ENCODE measurements around the gene ADAM8.
"Not testable (repeated sequence)": the region's sequence is repeated elsewhere in the genome, so short reads cannot be mapped to it uniquely, and the experiment has no call there.

ADAM8 gene

DNA sequence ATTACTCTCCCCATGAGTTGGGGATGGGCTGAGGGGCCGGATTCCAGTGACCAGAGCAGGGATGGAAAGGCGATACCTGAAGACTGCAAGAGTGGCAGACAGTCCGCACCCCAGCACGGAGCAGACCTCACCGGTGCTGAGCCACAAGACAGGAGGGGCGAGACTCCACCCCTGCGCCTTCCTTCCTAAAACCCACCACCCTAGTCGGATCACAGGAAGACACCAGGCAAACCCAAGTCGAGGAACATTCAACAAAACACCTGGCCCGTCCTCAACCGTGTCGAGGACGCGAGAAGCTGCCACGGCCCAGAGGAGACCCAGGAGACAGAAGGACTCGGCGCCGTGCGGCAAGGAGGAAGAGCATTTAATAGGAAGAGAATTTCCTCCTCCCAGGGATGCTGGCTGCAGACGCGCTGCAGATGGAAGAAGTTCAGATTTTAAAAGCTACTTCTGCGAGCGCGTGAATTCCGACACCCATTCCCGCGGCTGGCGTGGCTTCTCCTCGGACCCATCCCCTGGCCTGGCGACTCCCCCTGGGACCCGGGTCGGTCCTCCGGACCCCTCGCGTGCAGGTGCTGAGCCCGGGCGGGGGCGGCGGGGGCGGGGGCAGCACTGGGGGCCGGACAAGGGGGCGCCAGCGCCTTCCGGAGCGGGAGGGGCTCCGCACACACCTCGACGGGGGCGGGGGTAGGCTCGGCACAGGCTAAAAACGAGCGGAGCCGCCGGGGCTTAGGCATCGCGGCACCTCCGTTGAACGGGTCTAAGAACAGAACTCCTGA is 47.2 kb downstream of the ADAM8 start:
- DNase-seq: no peak

- no peak for DNase-seq
Observed at GRCh38 chr10:133227256-133227655, 49.4 kb downstream of the ADAM8 start.

GRCh38 chr10:133226251-133226808 is 50.3 kb downstream of the ADAM8 start:
- DNase-seq: no peak

DNA sequence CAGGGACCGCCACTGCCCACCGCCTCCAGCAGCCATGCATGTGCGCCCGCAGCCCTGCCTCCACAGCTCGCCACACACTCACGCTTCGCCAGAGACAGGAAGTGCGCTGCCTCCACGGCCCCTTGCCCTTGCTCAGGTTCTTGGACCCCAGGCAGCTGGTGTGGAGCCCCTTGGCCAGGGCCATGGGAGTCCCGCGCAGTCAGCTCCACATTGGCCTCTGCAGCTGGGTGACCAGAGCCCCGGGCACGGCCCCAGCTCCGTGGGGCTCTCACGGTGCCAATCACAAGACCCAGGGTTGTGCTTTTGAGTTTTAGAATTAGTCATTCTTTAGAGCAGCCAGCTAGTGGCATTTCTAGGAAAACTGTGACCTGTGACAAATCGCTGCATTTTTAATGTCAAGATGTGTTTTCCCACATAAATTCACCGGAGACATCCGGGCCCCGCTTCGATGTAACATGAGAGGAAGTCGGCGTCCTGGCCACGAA is 50.9 kb downstream of the ADAM8 start:
- DNase-seq: no peak

DNA sequence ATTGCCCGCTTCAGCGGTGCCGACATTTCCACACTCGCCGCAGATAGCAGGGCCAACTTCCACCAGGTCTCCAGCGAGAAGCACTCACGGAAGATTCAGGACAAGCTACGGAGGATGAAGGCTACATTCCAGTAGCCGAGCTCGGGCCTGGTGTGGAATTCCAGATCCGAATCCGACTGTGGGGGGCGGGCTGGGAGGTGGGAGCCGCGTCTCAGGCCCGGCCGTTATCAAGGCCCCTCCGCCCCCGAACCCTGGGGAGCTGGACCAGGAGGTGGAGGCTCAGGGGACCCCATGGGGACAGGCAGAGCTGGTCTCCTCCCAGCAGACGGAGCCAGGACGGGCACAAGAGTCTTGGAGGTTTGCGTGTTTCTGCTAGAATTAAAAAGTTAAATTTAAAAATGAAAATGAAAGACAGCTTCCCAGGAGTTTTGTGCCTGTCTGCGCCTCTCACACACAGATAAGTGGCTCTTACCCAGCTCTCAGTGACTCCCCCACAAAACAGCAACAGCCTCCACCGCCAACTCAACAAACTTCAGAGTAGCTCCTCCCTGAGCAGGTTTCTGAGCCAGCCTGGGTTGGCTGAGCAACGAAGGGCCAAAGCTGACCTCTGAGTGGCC is 51.8 kb downstream of the ADAM8 start:
- no peak for DNase-seq

DNA sequence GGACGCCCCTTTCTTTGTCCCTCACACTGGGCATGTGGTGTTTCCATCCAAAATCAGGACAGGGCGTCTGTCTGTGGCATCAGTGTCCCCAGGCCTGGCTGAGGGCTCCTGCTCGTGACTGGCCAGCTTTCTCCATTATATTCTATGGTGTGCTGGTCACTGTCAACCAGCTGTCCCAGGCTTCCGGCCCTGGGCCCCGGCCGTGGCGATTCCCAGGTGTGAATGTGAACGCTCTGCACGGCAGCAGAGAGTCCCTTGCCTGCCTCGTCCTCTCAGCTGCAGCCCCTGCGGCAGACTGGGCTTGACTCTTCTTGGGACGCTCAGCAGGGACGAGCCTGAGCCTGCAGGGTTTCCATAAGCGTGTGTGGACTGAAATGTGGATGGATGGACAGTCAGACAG is 52.6 kb downstream of the ADAM8 start:
- no peak for DNase-seq

GRCh38 chr10:133221756-133222155 is 54.9 kb downstream of the ADAM8 start:
- not testable (repeated sequence) for DNase-seq

DNA sequence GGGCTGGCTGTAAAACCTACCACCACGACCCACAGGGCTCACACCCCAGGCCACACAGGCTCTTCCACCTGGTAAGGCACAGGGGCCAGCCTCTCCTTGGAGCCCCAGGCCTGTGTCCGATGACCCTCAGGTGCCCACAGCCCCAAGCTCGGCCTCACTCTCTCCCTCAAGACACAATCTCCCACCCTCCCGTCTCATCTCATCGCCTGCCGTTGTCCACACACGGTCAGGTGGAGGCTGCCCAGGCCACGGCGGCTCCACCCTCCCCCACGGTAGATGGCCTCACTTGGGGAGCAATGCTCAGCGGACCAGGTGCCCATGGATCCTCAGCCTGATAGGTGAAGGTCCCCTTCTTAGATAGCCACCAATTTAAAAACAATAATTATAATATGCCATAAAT is 55.3 kb downstream of the ADAM8 start:
- no peak for DNase-seq

DNA sequence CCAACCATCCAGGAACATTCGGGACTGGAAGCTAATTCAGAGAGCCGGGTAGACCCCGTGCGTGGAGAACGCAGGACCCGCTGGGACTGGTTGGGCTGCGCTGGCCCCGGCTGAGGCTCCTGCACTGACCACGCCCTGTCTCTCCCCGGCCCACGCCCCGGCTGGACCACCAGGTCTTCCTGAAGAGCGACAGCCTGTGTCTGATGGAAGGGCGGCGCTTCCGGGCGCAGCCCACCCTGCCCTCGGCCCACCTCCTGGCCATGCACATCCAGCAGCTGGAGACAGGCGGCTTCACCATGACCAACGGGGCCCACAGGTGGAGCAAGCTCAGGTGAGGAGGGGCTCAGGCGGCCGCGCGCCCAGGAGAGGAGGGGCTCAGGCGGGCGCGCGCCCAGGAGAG is 56.9 kb downstream of the ADAM8 start:
- DNase-seq: no peak

DNA sequence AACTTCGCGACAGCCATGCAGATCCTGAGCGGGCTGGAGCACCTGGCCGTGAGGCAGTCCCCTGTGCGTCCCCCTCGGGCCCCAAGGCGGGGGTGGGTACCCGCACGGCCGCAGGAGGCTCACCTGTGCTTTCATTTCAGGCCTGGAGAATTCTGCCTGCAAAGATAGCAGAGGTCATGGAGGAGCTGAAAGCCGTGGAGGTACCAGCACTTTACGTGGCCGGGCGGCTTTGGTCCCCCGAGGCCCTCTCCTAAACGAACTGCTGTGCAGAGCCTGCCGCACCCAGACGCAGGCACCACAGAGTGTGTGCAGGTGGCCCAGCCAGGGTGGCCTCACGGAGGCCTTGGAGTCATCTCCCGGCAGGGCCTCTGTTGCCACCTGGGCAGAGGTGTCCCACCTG is 57.8 kb downstream of the ADAM8 start:
- no peak for DNase-seq

GRCh38 chr10:133217800-133218589 is 58.7 kb downstream of the ADAM8 start:
- DNase-seq: no peak

GRCh38 chr10:133216776-133217175 is 59.9 kb downstream of the ADAM8 start:
- no peak for DNase-seq

DNA sequence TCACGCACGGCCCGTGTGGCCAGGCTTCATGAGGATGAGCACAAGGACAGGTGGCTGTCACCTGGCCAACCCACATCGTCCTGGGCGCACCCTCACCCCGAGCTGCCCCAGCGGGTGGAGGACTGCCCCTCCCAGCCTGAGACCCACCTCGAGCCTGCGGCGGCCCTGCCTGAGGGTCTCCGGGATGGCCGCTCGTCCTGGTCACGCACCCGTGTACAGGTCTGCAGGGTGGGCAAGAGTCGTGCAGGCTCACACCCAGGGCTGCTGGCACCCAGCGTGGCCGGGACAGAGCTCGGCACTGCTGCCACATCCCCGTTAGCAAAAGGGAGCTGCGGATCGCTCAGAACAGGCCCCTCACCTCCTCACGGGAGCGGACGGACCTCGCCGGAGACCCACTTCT is 61.1 kb downstream of the ADAM8 start:
- no peak for DNase-seq

DNA sequence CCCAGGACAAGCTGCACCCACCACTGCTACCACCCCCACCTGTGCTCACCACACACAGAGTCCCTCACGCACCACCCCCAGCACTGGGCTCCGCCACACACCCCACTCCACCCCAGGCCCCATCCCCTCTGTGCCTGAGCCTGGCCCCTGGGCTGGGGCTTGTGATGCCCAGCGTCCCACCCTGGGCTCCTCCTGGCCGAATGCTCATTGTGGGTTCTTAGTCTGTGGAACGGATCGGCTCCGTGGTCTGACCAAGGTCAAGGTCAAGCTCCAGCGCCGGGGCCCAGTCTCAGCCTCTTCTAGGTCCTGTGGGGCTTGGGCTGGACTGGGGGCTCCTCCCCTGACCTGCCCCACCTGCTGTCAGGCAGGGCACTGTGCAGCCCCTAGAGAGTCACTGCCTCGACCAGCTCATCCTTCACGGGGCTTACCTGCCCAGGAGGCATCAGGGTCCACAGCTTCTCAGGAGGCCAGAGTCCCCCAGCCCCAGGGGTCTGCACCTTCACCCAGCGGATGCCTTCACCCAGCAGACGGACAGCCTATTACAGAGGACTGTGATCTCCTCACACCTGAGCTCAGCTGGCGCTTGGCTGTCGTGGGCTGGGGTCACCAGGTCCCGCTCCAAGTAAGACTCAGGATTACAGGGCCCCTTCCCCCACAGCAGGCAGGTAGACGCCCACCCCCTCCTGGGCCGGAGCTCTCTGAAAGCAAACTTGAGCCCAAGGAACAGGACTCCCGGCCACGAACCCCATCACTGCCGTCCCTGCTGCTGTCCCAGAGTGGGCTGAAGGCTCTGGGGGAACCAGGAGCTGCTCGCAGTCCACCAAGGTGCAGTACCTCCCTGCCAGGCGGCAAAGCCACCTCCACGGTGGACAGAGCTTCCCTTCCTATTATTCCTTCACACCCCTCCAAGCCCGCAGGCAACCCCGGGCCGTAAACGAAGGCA is 61.9 kb downstream of the ADAM8 start:
- no peak for DNase-seq

- DNase-seq: no peak
Observed at GRCh38 chr10:133213641-133214467, 62.8 kb downstream of the ADAM8 start.

GRCh38 chr10:133212853-133213494 is 63.7 kb downstream of the ADAM8 start:
- DNase-seq: no peak
